ENCODE results near the gene BBX. TPM values are rescaled to one million over a fixed set of nuclear protein-coding genes. Genes with fewer than 3 reads are reported as not detected.

Gene BBX
- total and polyA plus RNA-seq, 2 of the 4 experiments (the other 2 are of a cell fraction): 13.6 to 107 TPM

- Histone ChIP-seq H3K56ac (ENCODE audit: extremely low read depth, insufficient read depth, low read length) (no peak overlapping the region), H3K9me1 (ENCODE audit: insufficient read depth, low read length) (no peaks in the 10 kb centered on the region), H2AK9ac (replicated peaks; ENCODE audit: low read depth, low read length, poor library complexity) (no peak overlapping the region), H4K5ac (ENCODE audit: low read depth, low read length) (no peak overlapping the region), H3K9me3 (ENCODE audit: control insufficient read depth, insufficient read depth, low read length) (no peaks in the 10 kb centered on the region), H3K4ac (ENCODE audit: low read depth, low read length) (no peak overlapping the region), H3K4me3 (ENCODE audit: insufficient read depth, low read depth, low read length) (no peak overlapping the region), H3K18ac (ENCODE audit: low read depth, low read length) (no peak overlapping the region), H3K4me2 (ENCODE audit: low read depth, low read length) (no peak overlapping the region), H3K4me1 (ENCODE audit: control insufficient read depth, insufficient read depth, low read length) (no peaks in the 10 kb centered on the region), H4K20me1 (ENCODE audit: insufficient read depth, low read length) (no peaks in the 10 kb centered on the region), H3K14ac (replicated peaks; ENCODE audit: low read depth, low read length) (no peak overlapping the region), H2BK15ac (ENCODE audit: low read depth, low read length) (no peak overlapping the region), H2BK120ac (ENCODE audit: low read depth, low read length) (no peak overlapping the region), H2AFZ (replicated peaks; ENCODE audit: low read length, poor library complexity) (no peak overlapping the region), H2BK5ac (ENCODE audit: low read depth, low read length, poor library complexity, severe bottlenecking) (no peak overlapping the region), H4K91ac (ENCODE audit: insufficient read depth, low read depth, low read length) (no peak overlapping the region), H3K9ac (ENCODE audit: low read depth, low read length) (no peak overlapping the region), H3K79me1 (ENCODE audit: low read depth in 1 of 2, low read length in 2 of 2) (no peaks in the 10 kb centered on the region), H3K23ac (ENCODE audit: low read depth, low read length) (no peak overlapping the region), H3K27me3 (ENCODE audit: control insufficient read depth, insufficient read depth, low read length) (peaks cover 3% of the 10 kb centered on the region), H4K8ac (ENCODE audit: low read depth in 2 of 2, low read length in 2 of 2) (no peak overlapping the region), H2BK20ac (ENCODE audit: low read depth, low read length) (no peak overlapping the region), H3K27ac (ENCODE audit: insufficient read depth, low read length) (no peak overlapping the region), H2AK5ac (ENCODE audit: low read depth, low read length) (no peak overlapping the region), H3K36me3 (ENCODE audit: control insufficient read depth, insufficient read depth, low read length) (no peaks in the 10 kb centered on the region)
- DNase-seq: no peak
- WGBS, 2 experiments (ENCODE audit: extremely low coverage in 2 of 2, insufficient read length in 1 of 2): no CpG with 5 or more reads among the region's 5 CpGs
- dilution Hi-C loops (cut with HindIII; ENCODE audit: low sequenced_read_pairs, unreplicated experiment): no loop called here
- TF ChIP-seq BHLHE40 (IDR thresholded peaks at IDR 0.05; ENCODE audit: low read depth, low read length) (no peak), FOS (IDR thresholded peaks at IDR 0.05; ENCODE audit: low read depth, low read length) (no peak), CTCF (conservative IDR thresholded peaks at IDR 0.05; ENCODE audit: low read depth, low read length) (no peak), RFX5 (IDR thresholded peaks at IDR 0.05; ENCODE audit: low read depth, low read length) (no peak), USF2 (IDR thresholded peaks at IDR 0.05; ENCODE audit: low read depth, low read length) (no peak), MXI1 (IDR thresholded peaks at IDR 0.05; ENCODE audit: borderline replicate concordance, low read depth, low read length) (no peak), ELK1 (IDR thresholded peaks at IDR 0.05; ENCODE audit: borderline replicate concordance, low read depth, low read length) (no peak), POLR2A (IDR thresholded peaks at IDR 0.05; ENCODE audit: low read depth, low read length) (no peak), NFE2L2 (IDR thresholded peaks at IDR 0.05; ENCODE audit: low read depth, low read length) (no peak), CHD1 (IDR thresholded peaks at IDR 0.05; ENCODE audit: low read depth, low read length) (no peak), RCOR1 (IDR thresholded peaks at IDR 0.05; ENCODE audit: insufficient replicate concordance, low read length) (no peak), MAFK (IDR thresholded peaks at IDR 0.05; ENCODE audit: low read depth, low read length) (no peak), RAD21 (IDR thresholded peaks at IDR 0.05; ENCODE audit: low read length) (no peak), SMC3 (IDR thresholded peaks at IDR 0.05; ENCODE audit: low read depth, low read length) (no peak)
- intact Hi-C loops (cut with micrococcal nuclease): no loop called here
- POLR2A ChIA-PET (ENCODE audit: unreplicated experiment): no interaction called here
- CTCF ChIA-PET: interaction anchor here (1.0 kb wide), 1 partner anchor 11 kb away, joined by 3 read pairs; no protein-coding TSS in a partner anchor
- ATAC-seq (ENCODE audit: low read depth): no peak
- in situ Hi-C loops (cut with MboI; ENCODE audit: low sequenced_read_pairs): no loop called here
- no TSS peak for BruUV-seq (replicated peaks)
Observed at GRCh38 chr3:107825556-107825955, 302.8 kb downstream of the BBX start.

All from IMR-90 (cell line).